ENCODE data around the gene TTC33.

TTC33 gene

DNA sequence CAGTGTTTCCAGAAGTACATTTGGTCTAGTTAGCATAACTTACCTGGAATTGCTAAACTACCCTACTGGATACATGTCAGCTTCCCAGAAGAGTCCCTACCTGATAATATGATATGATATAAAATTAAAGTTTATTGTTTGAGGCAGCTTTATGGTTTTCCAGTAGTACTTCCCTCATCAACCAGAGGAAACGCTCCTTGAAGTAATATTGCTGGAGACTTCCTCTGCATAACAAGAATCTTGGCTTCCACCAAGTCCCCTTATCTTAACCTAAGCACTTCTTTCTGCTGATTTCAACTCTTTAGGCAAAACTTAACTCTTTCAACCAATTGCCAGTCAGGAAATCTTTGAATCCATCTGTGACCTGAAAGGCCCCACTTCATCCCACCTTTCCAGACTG lies 290.3 kb downstream of the TTC33 start:
- DNase-seq: no peak

DNA sequence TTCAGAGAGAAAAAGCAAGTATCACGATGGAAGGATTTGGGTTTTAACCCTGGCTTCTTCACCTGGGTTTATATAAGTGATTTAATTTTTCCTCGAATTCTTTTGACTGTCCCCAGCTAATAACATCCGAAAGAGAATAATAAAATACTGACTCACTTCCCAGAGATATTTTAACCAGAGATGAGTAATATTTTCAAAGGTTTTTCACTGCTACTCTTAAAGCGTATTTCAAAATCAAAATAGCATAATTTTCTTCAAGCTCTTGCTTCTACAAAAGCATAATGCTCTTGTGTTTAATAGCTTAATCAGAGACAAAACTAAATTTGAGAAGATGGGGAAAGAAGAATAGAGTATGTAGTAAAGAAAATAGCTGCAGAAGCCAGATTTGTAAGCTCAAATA lies 291.2 kb downstream of the TTC33 start:
- no peak for DNase-seq

Measured in NCI-H1694 (cell line).